ENCODE results near the gene DPP6. TPM values are rescaled to one million over a fixed set of nuclear protein-coding genes. Genes with fewer than 3 reads are reported as not detected.

Gene DPP6
- total RNA-seq, 4 donors from 2014 or later, result 0.30 to 11.8 (median 10.7) TPM

DNA sequence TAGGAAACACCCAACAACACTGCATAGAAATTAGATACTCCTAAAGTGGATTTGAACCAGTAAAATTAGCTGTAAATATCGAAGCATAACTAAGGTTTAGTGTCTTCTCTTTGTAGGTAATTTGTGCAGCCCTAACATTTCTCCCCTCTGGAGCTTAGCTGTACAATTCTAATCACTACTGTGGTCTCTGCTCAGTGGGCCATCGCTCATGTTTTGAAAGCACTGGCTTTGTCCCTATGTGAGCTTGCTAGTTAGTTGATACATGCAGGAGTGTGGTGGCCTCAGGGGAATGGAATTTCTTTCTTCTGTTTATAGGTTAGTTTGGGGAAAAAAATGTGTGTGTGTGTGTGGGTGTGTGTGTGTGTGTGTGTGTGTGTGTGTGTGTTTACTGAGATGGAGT is 373.1 kb downstream of the DPP6 start:
- TF ChIP-seq POLR2A (IDR thresholded peaks at IDR 0.05) (no peak), POLR2AphosphoS5 (IDR thresholded peaks at IDR 0.05) (no peak), EP300 (IDR thresholded peaks at IDR 0.05) (no peak)
- TF ChIP-seq, protein P1, sequence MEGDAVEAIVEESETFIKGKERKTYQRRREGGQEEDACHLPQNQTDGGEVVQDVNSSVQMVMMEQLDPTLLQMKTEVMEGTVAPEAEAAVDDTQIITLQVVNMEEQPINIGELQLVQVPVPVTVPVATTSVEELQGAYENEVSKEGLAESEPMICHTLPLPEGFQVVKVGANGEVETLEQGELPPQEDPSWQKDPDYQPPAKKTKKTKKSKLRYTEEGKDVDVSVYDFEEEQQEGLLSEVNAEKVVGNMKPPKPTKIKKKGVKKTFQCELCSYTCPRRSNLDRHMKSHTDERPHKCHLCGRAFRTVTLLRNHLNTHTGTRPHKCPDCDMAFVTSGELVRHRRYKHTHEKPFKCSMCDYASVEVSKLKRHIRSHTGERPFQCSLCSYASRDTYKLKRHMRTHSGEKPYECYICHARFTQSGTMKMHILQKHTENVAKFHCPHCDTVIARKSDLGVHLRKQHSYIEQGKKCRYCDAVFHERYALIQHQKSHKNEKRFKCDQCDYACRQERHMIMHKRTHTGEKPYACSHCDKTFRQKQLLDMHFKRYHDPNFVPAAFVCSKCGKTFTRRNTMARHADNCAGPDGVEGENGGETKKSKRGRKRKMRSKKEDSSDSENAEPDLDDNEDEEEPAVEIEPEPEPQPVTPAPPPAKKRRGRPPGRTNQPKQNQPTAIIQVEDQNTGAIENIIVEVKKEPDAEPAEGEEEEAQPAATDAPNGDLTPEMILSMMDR (IDR thresholded peaks at IDR 0.05), result no peak

DNA sequence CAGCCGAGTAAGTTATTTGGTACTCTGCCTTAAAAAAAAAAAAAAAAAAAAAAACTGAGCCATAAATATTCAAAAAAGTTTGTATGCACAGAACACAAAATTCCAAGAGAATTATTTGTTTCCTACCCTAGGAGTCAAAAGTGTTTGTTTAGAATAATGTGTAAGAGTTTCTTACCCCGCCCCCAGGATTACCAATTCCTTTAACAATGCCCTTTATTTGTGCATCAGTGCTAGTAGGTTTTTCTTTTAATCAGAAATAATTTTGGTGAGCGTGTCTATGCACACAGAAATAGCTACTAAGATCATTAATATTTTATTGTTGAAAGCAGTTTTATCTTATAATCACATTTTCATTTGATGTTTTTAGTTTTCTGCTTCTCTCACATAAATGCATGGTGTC is 374.6 kb downstream of the DPP6 start:
- Histone ChIP-seq H3K36me3 (no peaks in the 10 kb centered on the region), H3K9me3 (no peaks in the 10 kb centered on the region), H3K4me1 (no peaks in the 10 kb centered on the region), H3K4me3 (no peak overlapping the region), H3K27me3 (no peaks in the 10 kb centered on the region), H3K27ac (no peak overlapping the region)
- 83% methylated on average over 3 of the region's 3 CpGs for WGBS
- no peak for DNase-seq (ENCODE audit: low spot score in 2 of 2)
- TF ChIP-seq, protein P1 (IDR thresholded peaks at IDR 0.05), result no peak

More for the DNA sequence above, 373.1 kb downstream of the DPP6 start:
- H3K27me3 ChIP-seq, result no peaks in the 10 kb centered on the region
- H3K36me3 ChIP-seq, result no peaks in the 10 kb centered on the region
- H3K4me1 ChIP-seq, result no peaks in the 10 kb centered on the region
- no peaks in the 10 kb centered on the region for H3K9me3 ChIP-seq
- 85% methylated on average over 2 of the region's 2 CpGs for WGBS
- no peak overlapping the region for H3K4me3 ChIP-seq
- no peak overlapping the region for H3K27ac ChIP-seq
- no peak for DNase-seq (ENCODE audit: low spot score in 2 of 2)

DNA sequence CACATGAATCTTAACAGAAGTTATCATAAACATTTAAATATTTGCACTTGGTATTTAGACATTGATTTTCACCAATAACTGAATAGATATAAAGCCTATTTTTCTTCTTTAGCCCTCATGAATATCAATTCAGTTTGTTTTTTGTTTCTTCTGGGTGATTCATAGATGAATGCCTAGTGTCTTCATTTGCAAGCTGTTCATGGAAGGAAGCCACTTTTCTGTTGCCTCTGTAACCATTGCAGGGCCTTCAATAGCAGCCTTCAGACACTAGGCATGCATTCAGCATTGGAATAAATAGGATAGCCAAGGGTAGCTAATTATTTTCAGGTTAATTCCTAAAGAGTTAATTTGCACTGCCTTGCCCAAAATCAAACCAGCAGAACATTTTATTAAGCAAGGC is 375.3 kb downstream of the DPP6 start:
- H3K9me3 ChIP-seq, result no peaks in the 10 kb centered on the region
- no peak for DNase-seq (ENCODE audit: low spot score in 2 of 2)
- H3K27ac ChIP-seq, result no peak overlapping the region
- no peaks in the 10 kb centered on the region for H3K36me3 ChIP-seq
- TF ChIP-seq, protein P1 (IDR thresholded peaks at IDR 0.05), result no peak
- no peak for TF ChIP-seq EP300 (IDR thresholded peaks at IDR 0.05)
- no peak for TF ChIP-seq POLR2A (IDR thresholded peaks at IDR 0.05)
- no peak for TF ChIP-seq POLR2AphosphoS5 (IDR thresholded peaks at IDR 0.05)
- no peaks in the 10 kb centered on the region for H3K27me3 ChIP-seq
- H3K4me3 ChIP-seq, result no peak overlapping the region
- no peaks in the 10 kb centered on the region for H3K4me1 ChIP-seq

DNA sequence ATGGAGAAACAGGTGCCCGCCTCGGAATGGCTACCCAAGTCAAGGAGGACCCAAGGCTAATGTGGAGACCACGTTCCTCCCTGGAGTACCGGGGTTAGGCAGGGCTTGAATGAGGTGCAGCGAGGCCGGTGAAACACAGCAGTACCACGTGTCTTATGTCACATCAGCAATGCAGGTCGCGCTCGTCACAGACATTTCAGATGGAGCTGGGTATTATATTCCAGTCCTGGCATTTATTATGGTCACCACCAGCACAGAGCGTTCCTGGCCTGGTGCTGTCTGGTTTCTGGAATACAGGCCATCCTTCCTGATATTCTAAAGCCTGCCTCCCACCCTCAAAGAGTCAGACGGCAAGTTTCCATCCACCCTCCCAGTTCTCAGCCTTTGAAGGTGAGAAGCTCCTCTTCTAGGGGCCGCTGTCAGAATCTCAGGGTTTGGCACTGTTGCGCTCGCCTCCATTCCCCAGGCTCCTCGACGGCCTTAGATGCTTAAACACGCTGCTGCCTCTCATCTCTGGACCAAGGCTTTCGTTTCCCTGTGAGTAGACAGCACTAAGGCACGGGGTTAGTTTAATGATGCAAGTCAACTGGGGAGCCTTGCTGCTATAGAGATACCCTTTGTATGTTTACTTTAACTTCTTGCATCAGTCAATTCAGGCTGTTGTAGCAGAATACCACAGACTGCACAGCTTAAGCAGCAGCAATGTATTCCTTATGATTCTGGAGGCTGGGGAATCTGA is 377.6 kb downstream of the DPP6 start:
- DNase-seq (ENCODE audit: low spot score in 2 of 2), result no peak
- Histone ChIP-seq H3K36me3 (no peaks in the 10 kb centered on the region), H3K27me3 (no peaks in the 10 kb centered on the region), H3K27ac (no peak overlapping the region), H3K4me1 (no peaks in the 10 kb centered on the region), H3K4me3 (no peak overlapping the region), H3K9me3 (peaks cover 3% of the 10 kb centered on the region)
- WGBS, result 80% methylated on average over 20 of the region's 20 CpGs
- TF ChIP-seq POLR2A (IDR thresholded peaks at IDR 0.05), result no peak
- TF ChIP-seq, protein P1 (IDR thresholded peaks at IDR 0.05), result no peak
- TF ChIP-seq EP300 (IDR thresholded peaks at IDR 0.05), result no peak
- no peak for TF ChIP-seq POLR2AphosphoS5 (IDR thresholded peaks at IDR 0.05)

DNA sequence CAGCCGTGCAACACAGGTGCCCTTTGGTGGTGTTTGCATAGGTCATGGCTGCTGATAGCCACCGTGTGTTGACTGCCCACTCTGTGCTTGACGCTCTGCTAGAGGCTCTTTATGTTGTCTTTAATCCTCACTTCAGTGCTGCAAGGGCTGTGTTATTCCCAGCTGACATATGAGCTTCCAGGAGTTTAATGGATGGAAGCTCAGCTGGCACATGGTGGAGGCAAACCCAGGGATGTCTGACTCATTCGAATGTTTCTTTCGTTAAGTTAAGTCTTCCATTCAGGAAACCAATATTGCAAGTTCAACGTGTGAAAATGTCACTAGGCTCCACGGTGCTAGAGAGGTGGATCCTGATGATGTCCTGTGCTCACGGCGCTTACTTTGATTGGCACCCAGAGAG is 378.4 kb downstream of the DPP6 start:
- no peak for DNase-seq (ENCODE audit: low spot score in 2 of 2)
- 86% methylated on average over 8 of the region's 9 CpGs for WGBS

More for the DNA sequence above, 378.4 kb downstream of the DPP6 start:
- H3K36me3 ChIP-seq, result no peaks in the 10 kb centered on the region
- H3K27me3 ChIP-seq, result no peaks in the 10 kb centered on the region
- no peaks in the 10 kb centered on the region for H3K4me1 ChIP-seq
- TF ChIP-seq POLR2AphosphoS5 (IDR thresholded peaks at IDR 0.05), result no peak
- TF ChIP-seq POLR2A (IDR thresholded peaks at IDR 0.05), result no peak
- TF ChIP-seq, protein P1 (IDR thresholded peaks at IDR 0.05), result no peak
- no peak for TF ChIP-seq EP300 (IDR thresholded peaks at IDR 0.05)
- H3K27ac ChIP-seq, result no peak overlapping the region
- H3K9me3 ChIP-seq, result peaks cover 3% of the 10 kb centered on the region
- no peak overlapping the region for H3K4me3 ChIP-seq
